Prostate gland (tissue), 2 donors: Measurements from ENCODE around the gene HNRNPAB.

ENCODE experiments used
- POLR2AphosphoS5 ChIP-seq: sonication (generic); formaldehyde crosslinking; IDR thresholded peaks from one replicate; pipeline ENCODE4 v1.6.1; 2017; ENCODE audit warnings: antibody characterized with exemption
- TF ChIP-seq, protein P1 (sequence below), 4 experiments: fragments of 200-600 bp in 2 of 4; fragments of 450-650 bp in 2 of 4; sonication (generic) in 2 of 4; IDR thresholded peaks; 1 replicate in 3 of 4; 2 replicates in 1 of 4; pipeline ENCODE4 v1.5.1; 2016 to 2019; ENCODE audit warnings: antibody characterized with exemption in 4 of 4, mild to moderate bottlenecking in 2 of 4, moderate library complexity in 2 of 4

DNA sequence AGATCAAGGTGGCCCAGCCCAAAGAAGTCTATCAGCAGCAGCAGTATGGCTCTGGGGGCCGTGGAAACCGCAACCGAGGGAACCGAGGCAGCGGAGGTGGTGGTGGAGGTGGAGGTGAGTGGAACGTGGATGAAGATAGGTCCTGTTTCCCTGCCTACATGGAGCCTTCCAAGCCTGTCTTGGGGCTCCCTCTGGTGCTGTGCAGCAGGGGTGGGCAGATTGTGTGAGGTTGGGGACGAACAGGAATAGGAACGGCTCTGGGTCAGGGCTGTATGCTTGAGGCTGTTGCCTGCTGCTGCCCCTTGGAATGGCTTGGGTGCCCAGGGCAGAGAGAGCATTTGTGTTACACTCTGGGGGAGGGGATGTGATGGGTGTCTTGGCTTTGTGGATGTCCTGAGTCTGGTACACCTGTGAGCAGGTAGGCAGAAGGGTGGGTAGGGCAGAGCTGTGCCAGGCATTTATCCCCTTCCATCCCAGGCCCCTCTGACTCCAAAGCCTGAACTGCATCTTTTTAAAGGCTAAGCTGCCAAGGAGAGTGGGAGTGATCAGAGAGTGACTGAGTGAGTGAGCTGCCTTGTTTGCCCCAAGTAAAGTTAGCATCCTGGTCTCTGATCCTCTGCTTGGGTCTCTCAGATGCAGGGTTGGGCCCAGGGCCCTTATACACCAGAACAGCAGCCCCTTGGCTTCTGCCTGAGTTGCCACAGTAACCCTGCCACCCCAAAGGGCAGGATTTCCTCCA lies 5.2 kb downstream of the HNRNPAB start:
- TF ChIP-seq, protein P1, sequence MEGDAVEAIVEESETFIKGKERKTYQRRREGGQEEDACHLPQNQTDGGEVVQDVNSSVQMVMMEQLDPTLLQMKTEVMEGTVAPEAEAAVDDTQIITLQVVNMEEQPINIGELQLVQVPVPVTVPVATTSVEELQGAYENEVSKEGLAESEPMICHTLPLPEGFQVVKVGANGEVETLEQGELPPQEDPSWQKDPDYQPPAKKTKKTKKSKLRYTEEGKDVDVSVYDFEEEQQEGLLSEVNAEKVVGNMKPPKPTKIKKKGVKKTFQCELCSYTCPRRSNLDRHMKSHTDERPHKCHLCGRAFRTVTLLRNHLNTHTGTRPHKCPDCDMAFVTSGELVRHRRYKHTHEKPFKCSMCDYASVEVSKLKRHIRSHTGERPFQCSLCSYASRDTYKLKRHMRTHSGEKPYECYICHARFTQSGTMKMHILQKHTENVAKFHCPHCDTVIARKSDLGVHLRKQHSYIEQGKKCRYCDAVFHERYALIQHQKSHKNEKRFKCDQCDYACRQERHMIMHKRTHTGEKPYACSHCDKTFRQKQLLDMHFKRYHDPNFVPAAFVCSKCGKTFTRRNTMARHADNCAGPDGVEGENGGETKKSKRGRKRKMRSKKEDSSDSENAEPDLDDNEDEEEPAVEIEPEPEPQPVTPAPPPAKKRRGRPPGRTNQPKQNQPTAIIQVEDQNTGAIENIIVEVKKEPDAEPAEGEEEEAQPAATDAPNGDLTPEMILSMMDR (IDR thresholded peaks at IDR 0.05) = no peak
- no peak for TF ChIP-seq POLR2AphosphoS5
